HG02885 (cell line): ENCODE data around the gene TBC1D22A.

Experiments used
- ATAC-seq: cut with Tn5 transposase; IDR thresholded peaks from one replicate; pipeline ENCODE4 v1.9.1; 2021; ENCODE audit warnings: mild to moderate bottlenecking; ENCODE audit not compliant: unreplicated experiment, poor library complexity

TBC1D22A gene

GRCh38 chr22:46792061-46792796 lies 29.8 kb downstream of the TBC1D22A start:
- ATAC-seq, result no peak

DNA sequence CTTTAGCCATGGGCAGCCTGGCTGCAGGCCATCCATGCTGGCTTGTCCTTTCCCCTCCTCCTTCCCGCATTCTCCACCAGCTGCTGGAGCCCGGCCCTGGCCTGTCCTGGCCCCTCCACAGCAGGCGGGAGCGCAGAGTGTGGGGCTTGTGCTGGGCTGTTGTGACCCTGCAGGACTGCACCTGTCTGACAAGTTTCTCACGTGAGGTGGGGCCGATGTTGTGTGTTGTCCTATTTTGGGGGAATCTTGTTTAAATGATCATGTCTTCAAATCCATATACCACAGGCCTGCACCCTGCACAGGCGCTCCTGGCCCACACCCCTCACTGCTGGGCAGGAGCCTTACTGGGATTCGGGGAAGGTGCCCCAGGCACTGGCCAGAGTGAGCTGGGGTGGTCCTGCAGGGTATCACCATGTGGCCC lies 30.4 kb downstream of the TBC1D22A start:
- no peak for ATAC-seq

DNA sequence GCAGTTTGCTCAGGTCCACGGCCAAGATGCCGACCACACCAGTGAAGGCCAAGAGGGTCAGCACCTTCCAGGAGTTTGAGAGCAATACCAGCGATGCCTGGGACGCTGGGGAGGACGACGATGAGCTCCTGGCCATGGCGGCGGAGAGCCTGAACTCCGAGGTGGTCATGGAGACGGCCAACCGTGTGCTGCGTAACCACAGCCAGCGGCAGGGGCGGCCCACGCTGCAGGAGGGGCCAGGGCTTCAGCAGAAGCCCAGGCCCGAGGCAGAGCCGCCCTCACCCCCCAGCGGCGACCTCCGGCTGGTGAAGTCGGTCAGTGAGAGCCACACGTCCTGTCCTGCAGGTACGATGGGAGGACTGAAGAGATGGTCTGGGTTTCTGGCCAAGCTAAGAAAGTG lies 31.0 kb downstream of the TBC1D22A start:
- no peak for ATAC-seq

- no peak for ATAC-seq
Measured at GRCh38 chr22:46794067-46794466, 31.6 kb downstream of the TBC1D22A start.

- no peak for ATAC-seq
Measured at GRCh38 chr22:46794491-46794890, 32.0 kb downstream of the TBC1D22A start.

GRCh38 chr22:46795140-46795539 lies 32.7 kb downstream of the TBC1D22A start:
- ATAC-seq, result no peak

DNA sequence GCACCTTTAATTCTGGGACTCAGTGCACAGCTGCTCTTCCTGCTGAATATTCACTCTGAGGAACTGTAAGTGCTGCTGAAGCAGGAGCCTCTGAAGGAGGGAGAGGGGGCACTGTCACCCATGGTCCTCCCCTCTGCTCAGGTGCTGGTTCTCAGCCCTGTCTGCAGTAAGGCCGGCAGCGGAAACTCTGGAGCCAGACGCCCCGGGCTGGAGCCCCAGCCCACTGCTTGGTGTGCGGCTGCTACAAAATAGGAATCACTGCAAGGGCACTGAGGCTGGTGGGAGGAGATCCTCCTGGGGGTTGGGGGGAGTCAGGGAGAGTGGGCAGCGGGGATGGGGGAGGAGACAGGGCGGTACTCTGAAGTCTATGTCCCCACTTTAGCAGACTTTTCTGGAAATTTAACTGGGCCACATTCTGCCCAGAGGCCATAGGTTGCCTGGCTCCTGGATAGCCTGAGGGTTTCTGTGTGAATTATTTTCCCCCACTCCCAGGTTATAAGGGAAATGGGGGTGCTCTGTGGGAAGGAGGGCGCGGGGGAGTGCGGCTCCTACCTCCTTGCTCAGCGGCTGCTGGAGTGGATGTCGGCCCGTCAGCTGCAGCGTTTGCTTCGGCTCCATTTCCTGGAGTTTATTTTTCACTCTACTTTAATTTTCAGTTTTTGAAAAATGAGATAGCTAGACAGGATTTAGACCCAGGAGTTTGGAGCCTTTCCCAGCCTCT lies 33.6 kb downstream of the TBC1D22A start:
- no peak for ATAC-seq

GRCh38 chr22:46796566-46797195 lies 34.2 kb downstream of the TBC1D22A start:
- no peak for ATAC-seq

DNA sequence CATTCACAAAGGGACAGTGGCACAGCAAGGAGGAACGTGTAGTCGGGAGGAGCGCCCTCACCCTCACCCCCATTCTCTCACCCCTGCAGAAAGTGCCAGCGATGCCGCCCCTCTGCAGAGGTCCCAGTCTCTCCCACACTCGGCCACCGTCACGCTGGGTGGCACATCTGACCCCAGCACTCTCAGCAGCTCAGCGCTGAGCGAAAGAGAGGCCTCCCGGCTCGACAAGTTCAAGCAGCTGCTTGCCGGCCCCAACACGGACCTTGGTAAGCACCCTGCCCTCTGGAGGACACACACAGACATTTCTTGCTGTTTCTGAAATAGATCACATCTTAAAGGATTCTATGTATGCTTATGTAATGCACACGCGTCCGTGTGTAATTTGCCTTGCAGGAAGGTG lies 34.9 kb downstream of the TBC1D22A start:
- no peak for ATAC-seq

- ATAC-seq, result no peak
Measured at GRCh38 chr22:46798041-46798365, 35.6 kb downstream of the TBC1D22A start.

DNA sequence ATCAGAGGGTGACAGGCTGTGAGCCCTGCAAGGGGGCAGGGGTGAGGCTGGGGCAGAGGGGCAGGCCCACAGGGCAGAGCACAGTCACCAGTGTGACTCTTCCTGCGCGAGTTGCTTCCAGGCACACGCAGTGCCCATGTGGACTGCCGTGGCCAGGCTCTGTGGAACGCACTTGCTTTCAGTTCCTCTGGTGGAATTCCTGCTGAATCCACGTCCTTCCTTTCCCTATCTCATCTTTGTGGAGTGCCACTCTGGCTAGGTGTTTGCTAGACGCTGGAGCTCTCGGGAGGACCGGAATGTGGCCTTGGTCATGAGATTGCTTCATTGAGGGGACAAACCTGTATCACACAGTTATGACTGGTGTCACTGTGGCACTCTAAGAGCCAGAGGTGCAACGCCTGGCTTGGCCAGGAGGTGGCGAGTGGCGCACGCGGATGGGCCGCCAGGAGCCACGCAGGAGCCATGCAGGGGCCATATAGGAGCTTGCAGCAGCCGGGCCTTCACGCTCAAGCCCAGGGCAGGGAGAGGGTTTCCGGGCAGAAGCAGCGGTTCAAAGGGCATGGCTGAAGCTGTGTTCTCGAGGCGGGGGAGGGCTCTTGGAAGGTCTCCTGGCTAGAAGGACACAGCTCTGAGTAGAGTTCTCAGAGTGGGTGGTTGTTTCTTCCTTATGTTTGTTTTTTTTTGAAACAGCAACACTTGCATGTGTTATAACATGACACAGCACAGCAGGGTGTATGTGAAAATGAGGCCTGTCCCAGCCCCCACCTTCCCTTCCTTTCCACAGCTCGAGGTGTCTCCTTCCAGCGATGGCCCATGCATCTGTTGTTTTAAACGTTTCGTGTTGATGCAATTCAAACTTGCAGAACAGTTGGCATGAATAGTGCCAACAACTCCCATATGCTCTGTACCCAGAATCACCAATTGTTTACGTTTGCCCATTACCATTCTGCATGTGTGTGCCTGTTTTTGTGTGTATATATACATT lies 36.2 kb downstream of the TBC1D22A start:
- peak; percentile 75 for ATAC-seq

GRCh38 chr22:46799626-46800025 lies 37.2 kb downstream of the TBC1D22A start:
- no peak for ATAC-seq

- no peak for ATAC-seq
Measured at GRCh38 chr22:46800102-46800857, 37.8 kb downstream of the TBC1D22A start.

GRCh38 chr22:46801331-46801811 lies 38.9 kb downstream of the TBC1D22A start:
- no peak for ATAC-seq

DNA sequence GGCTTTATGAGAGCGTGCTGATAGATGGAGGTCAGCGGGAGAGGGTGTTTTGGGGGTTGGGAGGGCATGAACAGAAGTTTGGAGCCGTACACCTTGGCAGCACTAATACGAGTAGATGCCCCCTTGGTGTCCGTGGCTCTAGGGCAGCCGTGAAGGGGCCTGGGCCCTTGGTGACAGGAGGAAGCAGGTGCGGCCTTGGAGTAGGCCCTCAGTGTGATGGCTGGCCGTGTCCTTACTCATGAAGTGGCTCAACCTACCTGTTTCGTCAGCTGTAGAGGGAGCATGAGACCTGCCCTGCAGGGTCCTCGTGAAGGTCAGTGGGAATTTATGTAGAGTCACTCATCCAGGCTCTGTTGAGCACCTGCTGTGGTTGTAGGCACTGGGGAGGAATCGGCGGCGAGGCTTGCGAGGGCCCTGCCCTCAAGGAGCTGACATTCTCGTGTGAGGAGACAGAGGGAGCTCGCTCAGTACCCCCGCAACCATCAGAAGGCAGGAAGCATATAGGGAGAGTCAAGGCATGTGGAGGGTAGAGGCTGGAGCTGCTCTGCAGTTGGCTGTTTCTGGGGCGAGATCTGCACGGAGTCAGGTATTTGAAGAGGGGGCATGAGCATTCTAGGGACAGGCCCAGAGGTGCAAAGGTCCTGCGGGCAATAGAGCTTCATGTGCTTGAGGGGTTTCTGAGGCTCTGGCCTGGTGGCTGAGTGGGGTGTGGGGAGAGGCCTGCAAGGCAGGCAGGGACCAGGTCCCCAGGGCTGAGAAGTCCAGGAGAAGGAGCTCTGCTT lies 39.6 kb downstream of the TBC1D22A start:
- ATAC-seq, result no peak

- ATAC-seq, result no peak
Measured at GRCh38 chr22:46802608-46803027, 40.2 kb downstream of the TBC1D22A start.

- peak; percentile 48 for ATAC-seq
Measured at GRCh38 chr22:46803031-46803880, 40.8 kb downstream of the TBC1D22A start.

DNA sequence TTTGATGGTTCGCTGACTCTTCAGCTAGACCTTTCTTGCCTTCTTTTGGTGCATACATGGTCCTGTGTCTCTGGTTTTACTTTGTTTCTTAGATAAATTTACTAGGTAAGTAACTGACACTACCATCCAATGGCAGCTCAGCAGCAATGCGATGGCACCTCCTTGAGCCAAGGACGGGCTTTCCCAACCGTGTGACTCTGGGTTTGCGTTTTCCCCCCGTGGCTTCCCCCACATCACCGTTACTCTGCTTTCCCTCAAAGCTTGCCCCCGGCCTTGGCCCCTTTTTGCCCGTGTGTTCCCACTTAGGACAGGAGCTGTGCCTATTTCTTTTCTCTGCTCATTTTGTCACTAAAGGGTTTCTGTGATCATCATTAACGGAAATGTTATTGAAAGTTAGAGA lies 41.5 kb downstream of the TBC1D22A start:
- ATAC-seq, result no peak
